GM15510 (cell line): Measurements from ENCODE around the gene MAP7.

Source experiments
- POLR2A ChIP-seq: IDR thresholded peaks from 3 replicates; pipeline ENCODE4 v1.6.1; 2011; ENCODE audit warnings: borderline replicate concordance; ENCODE audit not compliant: insufficient read length; ENCODE audit errors: extremely low read depth

Gene MAP7

GRCh38 chr6:136550330-136551071, at the start of gene MAP7:
Gene MAP7, minus strand, starts transcription at chr6:136550422. Its CDS starts 14 bp downstream, at chr6:136550408.
- no peak for TF ChIP-seq POLR2A

DNA sequence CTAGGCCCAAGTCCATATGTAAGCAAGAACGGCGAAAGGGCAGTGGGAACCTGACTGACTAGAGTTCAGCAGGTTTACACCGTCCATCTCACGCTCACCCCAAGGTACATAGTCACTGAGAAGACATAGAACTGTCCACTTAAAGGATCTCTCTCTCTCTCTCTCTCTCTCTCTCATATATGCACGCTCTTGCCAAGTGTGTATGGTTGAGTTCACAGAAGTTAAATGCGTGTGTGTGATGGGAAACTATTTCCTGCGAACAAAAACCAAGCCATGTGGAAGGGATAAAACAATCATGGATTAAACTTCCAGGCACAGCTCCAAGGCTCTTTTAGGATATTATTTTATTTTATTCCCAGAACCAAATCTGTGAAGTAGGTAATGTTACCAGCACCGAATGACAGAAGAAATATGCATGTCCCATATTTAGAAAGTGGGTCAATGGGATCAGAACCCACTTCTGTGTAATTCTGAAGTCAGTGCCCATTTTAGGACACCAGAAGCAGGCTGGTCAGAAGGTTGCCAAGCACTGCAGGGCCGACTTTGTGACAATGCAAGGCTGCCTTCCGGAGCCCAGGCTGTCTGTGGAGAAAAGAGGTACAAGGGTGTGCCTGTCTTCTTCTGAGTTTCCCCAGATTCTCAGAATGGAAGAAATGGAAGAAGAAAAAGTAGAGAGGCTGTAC, 49.2 kb upstream of the MAP7 start:
- TF ChIP-seq POLR2A, result no peak

GRCh38 chr6:136598048-136598447, 47.8 kb upstream of the MAP7 start:
- no peak for TF ChIP-seq POLR2A

GRCh38 chr6:136594671-136595070, 44.4 kb upstream of the MAP7 start:
- no peak for TF ChIP-seq POLR2A

DNA sequence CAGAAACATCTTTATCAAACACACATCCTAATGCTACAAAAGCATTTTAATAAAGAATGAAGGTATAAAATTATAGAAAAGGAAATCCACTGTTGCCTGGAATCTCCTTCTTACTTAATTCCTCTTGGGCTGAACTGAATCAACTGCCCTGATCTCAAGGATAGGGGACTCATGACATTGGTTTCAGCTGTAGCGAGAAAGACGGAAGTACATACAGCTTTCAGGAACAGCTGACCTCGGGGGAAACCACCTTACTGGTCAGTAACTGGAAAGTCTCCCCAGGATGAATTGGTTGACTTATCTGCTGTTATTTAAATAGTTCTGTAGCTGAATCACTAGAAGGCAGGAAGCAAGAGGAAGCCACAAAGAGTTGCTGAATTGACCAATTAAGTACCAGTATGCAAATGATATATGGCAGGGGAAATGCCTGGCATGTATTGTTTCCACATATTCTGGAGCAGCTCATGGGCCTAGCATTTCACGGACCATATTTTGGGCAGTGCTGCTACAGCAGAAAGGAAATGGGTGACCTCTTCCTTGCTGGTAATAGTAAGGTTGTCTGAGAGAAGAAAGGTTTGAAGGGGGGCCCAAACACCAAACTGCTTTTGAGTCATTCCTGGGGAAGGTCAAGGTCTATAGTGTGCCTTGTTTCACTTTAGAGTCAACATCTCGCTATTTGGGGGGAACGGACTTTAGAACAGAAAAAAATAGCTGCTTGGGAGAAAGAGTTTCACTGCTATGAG, 43.7 kb upstream of the MAP7 start:
- TF ChIP-seq POLR2A, result no peak

- no peak for TF ChIP-seq POLR2A
Observed at GRCh38 chr6:136592930-136593673, 42.9 kb upstream of the MAP7 start.

GRCh38 chr6:136591617-136592016, 41.4 kb upstream of the MAP7 start:
- no peak for TF ChIP-seq POLR2A

DNA sequence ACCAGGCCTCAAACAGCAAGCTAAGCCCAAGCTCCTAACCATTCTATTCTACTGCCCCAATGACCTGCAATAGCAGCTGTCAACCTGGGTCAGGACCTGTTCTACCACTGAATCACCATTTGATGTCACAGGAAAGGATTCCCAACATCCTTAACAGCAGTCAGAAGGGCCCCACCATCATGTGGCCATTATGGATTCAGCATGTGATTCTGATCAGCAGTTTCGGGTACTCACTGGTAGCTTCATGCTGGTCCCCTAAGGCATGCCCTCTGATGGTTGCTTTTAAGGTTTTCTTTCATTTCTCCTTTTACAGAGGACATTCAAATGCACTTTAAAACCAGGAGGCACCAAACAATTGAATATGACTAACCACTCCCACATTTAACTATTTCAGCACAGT, 37.3 kb upstream of the MAP7 start:
- no peak for TF ChIP-seq POLR2A

DNA sequence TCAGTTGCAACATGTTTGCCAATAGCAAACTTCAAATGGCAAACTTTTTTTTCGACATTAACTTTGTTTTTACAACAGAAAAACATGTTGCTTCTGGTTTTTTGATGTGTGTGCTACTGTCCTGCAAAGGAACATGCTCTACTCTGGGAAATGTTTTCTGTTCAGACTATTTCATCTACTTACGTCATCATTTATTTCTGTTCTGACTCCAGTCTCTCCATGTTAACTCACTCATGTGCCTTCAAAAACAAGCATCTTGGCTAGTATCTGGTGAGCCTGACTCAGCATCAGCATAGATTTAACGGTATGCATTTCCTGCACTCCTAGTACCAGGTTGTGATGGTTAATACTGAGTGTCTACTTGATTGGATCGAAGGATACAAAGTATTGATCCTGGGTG, 36.1 kb upstream of the MAP7 start:
- no peak for TF ChIP-seq POLR2A

GRCh38 chr6:136582711-136583471, 32.7 kb upstream of the MAP7 start:
- no peak for TF ChIP-seq POLR2A

DNA sequence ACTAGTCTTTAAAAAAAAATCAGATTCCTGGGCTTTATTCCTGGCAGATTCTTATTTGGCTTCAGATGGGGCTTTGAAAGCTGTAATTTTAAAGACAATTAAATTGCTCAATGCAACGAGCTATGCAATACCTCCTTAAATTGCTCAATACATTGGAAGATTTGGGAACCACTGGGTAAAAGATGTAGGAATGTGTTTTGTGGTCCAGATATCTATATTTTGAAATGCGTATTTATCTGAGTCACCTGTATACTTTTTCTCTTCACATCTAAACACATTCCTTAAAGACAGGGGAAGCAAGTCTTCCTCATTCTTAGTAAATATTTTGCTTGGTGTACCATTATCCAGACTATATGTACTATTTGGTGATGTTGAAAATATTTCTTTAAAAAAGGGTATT, 29.6 kb upstream of the MAP7 start:
- no peak for TF ChIP-seq POLR2A

- TF ChIP-seq POLR2A, result no peak
Observed at GRCh38 chr6:136576821-136577220, 26.6 kb upstream of the MAP7 start.

GRCh38 chr6:136571496-136571895, 21.3 kb upstream of the MAP7 start:
- no peak for TF ChIP-seq POLR2A

DNA sequence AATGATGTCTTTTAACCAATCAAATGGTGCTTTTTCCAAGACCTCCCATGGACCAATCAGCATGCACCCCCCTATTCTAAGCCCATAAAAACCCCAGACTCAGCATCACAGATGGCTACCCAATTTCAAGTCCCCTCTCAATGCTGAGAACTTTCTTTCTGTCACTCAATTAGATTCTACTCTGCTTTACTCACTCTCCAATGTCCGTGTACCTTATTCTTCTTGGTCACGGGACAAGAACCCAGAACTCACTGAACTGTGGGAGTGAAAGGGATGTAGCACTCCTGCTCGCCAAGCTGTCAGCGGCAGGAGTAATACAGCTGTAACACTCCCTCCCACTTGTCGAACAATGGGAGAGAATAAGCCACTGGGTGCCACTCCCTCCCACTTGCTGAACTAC, 20.8 kb upstream of the MAP7 start:
- no peak for TF ChIP-seq POLR2A

- no peak for TF ChIP-seq POLR2A
Observed at GRCh38 chr6:136568129-136568528, 17.9 kb upstream of the MAP7 start.

GRCh38 chr6:136567688-136568087, 17.5 kb upstream of the MAP7 start:
- no peak for TF ChIP-seq POLR2A
